ENCODE data around the gene XIAP.
"Not testable (repeated sequence)": the region's sequence is repeated elsewhere in the genome, so short reads cannot be mapped to it uniquely, and the experiment has no call there.

XIAP gene

DNA sequence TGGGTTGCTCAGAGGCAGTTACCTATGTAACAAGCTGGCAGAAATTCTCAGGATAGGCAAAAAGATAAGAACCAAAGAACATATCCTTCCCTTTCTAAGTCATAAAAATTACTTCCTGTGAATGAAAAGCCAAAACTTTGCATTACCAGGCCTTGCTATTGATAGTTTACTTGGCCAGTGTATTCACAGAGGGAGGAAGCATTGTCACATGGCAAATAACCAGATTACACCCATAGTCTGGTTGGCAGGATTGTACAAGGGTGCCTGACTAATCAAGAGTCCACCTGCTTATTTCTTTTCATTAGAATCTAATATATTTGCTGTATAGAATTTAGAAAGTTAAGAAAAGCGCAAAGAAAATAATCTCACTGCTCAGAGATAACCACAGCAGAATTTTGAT is 14.1 kb downstream of the XIAP start:
- no peak overlapping the region for H3K27ac ChIP-seq (ENCODE audit: low read depth, low read length)
- H3K36me3 ChIP-seq (ENCODE audit: control insufficient read depth in 1 of 2, insufficient read depth in 2 of 2, low read length in 2 of 2), result no peaks in the 10 kb centered on the region

DNA sequence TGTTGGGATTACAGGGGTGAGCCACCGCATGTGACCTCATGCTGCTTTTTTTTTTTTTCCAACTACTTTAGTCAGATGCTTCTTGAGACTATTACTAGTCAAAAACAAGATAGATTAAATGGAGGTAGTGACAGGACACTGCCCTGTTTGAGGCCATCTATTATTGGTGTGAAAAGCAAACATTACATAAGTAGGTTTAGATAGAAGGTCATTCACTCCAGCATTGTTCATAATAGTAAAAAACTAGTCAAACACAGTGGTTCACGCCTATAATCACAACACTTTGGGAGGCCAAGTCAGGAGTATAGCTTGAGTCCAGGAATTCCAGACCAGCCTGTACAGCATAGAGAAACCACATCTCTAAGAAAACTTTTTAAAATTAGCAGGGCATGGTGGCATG is 16.3 kb downstream of the XIAP start:
- no peaks in the 10 kb centered on the region for H3K36me3 ChIP-seq (ENCODE audit: control insufficient read depth in 1 of 2, insufficient read depth in 2 of 2, low read length in 2 of 2)
- H3K27me3 ChIP-seq (ENCODE audit: control insufficient read depth in 1 of 2, insufficient read depth in 2 of 2, low read length in 2 of 2), result no peaks in the 10 kb centered on the region
- H3K4me1 ChIP-seq (ENCODE audit: control insufficient read depth in 1 of 2, insufficient read depth in 2 of 2, low read length in 2 of 2), result peaks cover 0 to 7% of the 10 kb centered on the region in 2 donors
- no peak overlapping the region for H3K27ac ChIP-seq (ENCODE audit: low read depth, low read length)
- H3K4me3 ChIP-seq (ENCODE audit: low read depth in 1 of 2, low read length in 2 of 2), result no peak overlapping the region
- no peaks in the 10 kb centered on the region for H3K9me3 ChIP-seq (ENCODE audit: control insufficient read depth in 1 of 2, low read length in 2 of 2)
- H3K9ac ChIP-seq (ENCODE audit: low read depth in 1 of 2, low read length in 2 of 2), result no peak overlapping the region

More for the DNA sequence above, 14.1 kb downstream of the XIAP start:
- Histone ChIP-seq H3K4me3 (ENCODE audit: low read depth in 1 of 2, low read length in 2 of 2) (no peak overlapping the region), H3K9ac (ENCODE audit: low read depth in 1 of 2, low read length in 2 of 2) (no peak overlapping the region), H3K27me3 (ENCODE audit: control insufficient read depth in 1 of 2, insufficient read depth in 2 of 2, low read length in 2 of 2) (no peaks in the 10 kb centered on the region), H3K9me3 (ENCODE audit: control insufficient read depth in 1 of 2, low read length in 2 of 2) (no peaks in the 10 kb centered on the region), H3K4me1 (ENCODE audit: control insufficient read depth in 1 of 2, insufficient read depth in 2 of 2, low read length in 2 of 2) (peaks cover 2 to 6% of the 10 kb centered on the region in 2 donors)

DNA sequence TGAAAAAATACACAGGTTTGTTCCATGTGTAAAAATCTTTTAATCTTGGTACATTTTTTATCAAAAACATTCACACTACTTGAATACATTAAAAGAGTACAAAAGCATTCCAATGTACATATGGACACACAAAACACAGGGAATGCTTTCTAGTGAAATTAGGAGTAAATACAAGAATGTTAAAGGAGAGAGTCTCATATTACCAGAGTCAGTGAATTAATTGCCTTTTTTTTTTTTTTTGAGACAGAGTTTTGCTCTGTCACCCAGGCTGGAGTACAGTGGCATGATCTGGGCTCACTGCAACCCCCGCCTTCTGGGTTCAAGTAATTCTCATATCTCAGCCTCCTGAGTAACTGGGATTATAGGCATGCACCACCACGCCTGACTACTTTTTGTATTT is 17.0 kb downstream of the XIAP start:
- Histone ChIP-seq H3K4me1 (ENCODE audit: control insufficient read depth in 1 of 2, insufficient read depth in 2 of 2, low read length in 2 of 2) (peaks cover 0 to 7% of the 10 kb centered on the region in 2 donors), H3K27me3 (ENCODE audit: control insufficient read depth in 1 of 2, insufficient read depth in 2 of 2, low read length in 2 of 2) (no peaks in the 10 kb centered on the region), H3K9me3 (ENCODE audit: control insufficient read depth in 1 of 2, low read length in 2 of 2) (no peaks in the 10 kb centered on the region), H3K9ac (ENCODE audit: low read depth in 1 of 2, low read length in 2 of 2) (no peak overlapping the region), H3K4me3 (ENCODE audit: low read depth in 1 of 2, low read length in 2 of 2) (no peak overlapping the region), H3K36me3 (ENCODE audit: control insufficient read depth in 1 of 2, insufficient read depth in 2 of 2, low read length in 2 of 2) (no peaks in the 10 kb centered on the region), H3K27ac (ENCODE audit: low read depth, low read length) (no peak overlapping the region)

DNA sequence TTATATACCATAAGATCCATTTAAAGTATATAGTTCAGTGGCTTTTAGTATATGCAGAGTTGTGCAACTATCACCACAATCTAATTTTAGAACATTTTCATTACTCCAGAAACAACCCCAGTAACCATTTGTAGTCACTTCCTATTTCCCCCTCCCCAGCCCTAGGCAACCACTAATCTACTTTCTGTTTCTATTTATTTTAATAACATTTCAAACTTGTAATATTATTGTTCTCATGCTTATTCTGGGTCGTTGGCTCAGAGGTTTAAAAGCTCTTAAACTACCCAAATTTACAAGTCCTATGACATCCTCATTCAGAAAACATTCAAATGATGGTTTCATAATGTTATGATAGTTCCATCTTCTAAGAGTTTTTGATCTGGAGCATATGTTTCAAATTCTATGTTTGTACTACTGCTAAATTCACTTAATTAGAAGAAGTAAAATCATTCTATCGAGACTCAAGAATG is 18.4 kb downstream of the XIAP start:
- peaks cover 0 to 7% of the 10 kb centered on the region in 2 donors for H3K4me1 ChIP-seq (ENCODE audit: control insufficient read depth in 1 of 2, insufficient read depth in 2 of 2, low read length in 2 of 2)
- H3K36me3 ChIP-seq (ENCODE audit: control insufficient read depth in 1 of 2, insufficient read depth in 2 of 2, low read length in 2 of 2), result no peaks in the 10 kb centered on the region
- H3K9ac ChIP-seq (ENCODE audit: low read depth in 1 of 2, low read length in 2 of 2), result no peak overlapping the region
- no peak overlapping the region for H3K27ac ChIP-seq (ENCODE audit: low read depth, low read length)
- H3K9me3 ChIP-seq (ENCODE audit: control insufficient read depth in 1 of 2, low read length in 2 of 2), result no peaks in the 10 kb centered on the region
- H3K4me3 ChIP-seq (ENCODE audit: low read depth in 1 of 2, low read length in 2 of 2), result no peak overlapping the region
- no peaks in the 10 kb centered on the region for H3K27me3 ChIP-seq (ENCODE audit: control insufficient read depth in 1 of 2, insufficient read depth in 2 of 2, low read length in 2 of 2)

DNA sequence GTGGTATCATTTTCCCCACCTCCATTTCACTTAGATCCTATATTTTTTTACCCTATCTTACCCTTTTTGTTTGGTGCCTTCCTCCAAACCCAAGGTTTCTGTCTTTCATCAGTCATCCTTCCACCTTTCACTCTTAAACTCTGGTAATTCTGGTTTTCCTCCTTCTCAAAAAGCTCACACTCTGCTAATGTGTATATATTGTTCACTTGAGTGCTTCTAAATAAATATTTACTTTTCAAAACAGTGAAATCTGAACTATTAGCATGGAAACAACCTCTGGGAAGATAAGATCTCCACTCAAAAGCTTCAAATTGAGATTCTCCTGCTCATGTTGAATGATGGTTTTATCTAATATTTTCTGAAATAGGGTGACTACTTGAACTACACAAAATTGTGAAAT is 21.5 kb downstream of the XIAP start:
- peaks cover 0 to 7% of the 10 kb centered on the region in 2 donors for H3K4me1 ChIP-seq (ENCODE audit: control insufficient read depth in 1 of 2, insufficient read depth in 2 of 2, low read length in 2 of 2)
- no peak overlapping the region for H3K27ac ChIP-seq (ENCODE audit: low read depth, low read length)
- no peak overlapping the region for H3K4me3 ChIP-seq (ENCODE audit: low read depth in 1 of 2, low read length in 2 of 2)
- H3K9me3 ChIP-seq (ENCODE audit: control insufficient read depth in 1 of 2, low read length in 2 of 2), result no peaks in the 10 kb centered on the region
- no peaks in the 10 kb centered on the region for H3K27me3 ChIP-seq (ENCODE audit: control insufficient read depth in 1 of 2, insufficient read depth in 2 of 2, low read length in 2 of 2)
- no peak overlapping the region for H3K9ac ChIP-seq (ENCODE audit: low read depth in 1 of 2, low read length in 2 of 2)
- peaks cover 0 to 4% of the 10 kb centered on the region in 2 donors for H3K36me3 ChIP-seq (ENCODE audit: control insufficient read depth in 1 of 2, insufficient read depth in 2 of 2, low read length in 2 of 2)

DNA sequence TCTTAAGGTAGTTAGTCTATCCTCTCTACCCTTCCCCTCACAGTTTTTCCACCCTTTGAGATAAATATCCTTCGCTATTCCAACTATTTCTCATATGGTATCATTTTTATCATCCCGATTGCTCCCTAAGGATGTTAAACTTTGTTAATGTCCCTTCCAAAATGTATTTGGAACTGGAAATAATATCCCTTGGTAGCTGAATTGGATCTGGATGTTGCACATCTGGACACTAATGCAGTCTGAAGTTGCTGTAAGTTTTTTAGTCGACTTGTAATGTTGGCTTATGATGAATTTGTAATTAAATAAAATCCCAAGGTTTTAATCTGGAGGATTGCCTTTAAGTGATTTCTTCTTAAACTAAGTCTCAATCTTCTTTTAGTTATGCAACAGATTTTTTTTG is 22.5 kb downstream of the XIAP start:
- Histone ChIP-seq H3K4me1 (ENCODE audit: control insufficient read depth in 1 of 2, insufficient read depth in 2 of 2, low read length in 2 of 2) (peaks cover 0 to 7% of the 10 kb centered on the region in 2 donors), H3K27ac (ENCODE audit: low read depth, low read length) (no peak overlapping the region), H3K36me3 (ENCODE audit: control insufficient read depth in 1 of 2, insufficient read depth in 2 of 2, low read length in 2 of 2) (peaks cover 0 to 8% of the 10 kb centered on the region in 2 donors), H3K4me3 (ENCODE audit: low read depth in 1 of 2, low read length in 2 of 2) (no peak overlapping the region), H3K27me3 (ENCODE audit: control insufficient read depth in 1 of 2, insufficient read depth in 2 of 2, low read length in 2 of 2) (no peaks in the 10 kb centered on the region), H3K9ac (ENCODE audit: low read depth in 1 of 2, low read length in 2 of 2) (no peak overlapping the region), H3K9me3 (ENCODE audit: control insufficient read depth in 1 of 2, low read length in 2 of 2) (no peaks in the 10 kb centered on the region)

DNA sequence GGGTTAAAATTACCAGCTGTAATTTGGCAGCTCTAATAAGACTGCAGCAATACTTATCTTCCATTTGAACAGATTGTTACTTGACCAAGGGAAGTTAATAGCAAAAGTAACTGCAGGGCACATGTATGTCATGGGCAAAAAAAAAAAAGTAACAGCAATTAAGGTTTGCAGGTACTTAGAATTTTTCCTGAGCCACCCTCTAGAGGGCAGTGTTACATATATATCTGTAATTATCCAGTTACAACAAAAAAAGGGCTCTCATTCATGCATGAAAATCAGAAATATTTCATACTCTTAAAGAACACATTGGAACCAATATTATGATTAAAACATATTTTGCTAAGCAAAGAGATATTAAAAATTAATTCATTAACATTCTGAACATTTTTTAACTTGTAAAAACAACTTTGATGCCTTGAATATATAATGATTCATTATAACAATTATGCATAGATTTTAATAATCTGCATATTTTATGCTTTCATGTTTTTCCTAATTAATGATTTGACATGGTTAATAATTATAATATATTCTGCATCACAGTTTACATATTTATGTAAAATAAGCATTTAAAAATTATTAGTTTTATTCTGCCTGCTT is 25.1 kb downstream of the XIAP start:
- Histone ChIP-seq H3K4me1 (ENCODE audit: control insufficient read depth in 1 of 2, insufficient read depth in 2 of 2, low read length in 2 of 2) (no peaks in the 10 kb centered on the region), H3K27me3 (ENCODE audit: control insufficient read depth in 1 of 2, insufficient read depth in 2 of 2, low read length in 2 of 2) (no peaks in the 10 kb centered on the region)

DNA sequence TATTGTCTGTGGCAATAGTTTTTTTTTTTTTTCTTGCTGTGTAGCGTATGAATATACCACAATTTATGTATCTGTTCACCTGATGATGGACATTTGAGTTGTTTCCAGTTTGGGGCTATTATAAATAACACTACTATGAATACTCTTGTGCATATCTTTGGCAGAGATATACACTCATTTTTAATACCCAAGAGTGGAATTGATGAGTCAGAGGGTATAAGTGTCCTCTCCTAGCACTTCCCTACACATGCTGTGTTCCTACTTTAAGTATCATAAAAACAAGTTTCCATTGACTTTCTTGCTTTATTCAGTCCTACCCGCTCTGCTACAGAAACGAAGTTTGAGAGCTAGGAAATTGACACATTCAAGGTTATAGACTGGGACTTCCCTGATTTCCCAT is 39.8 kb downstream of the XIAP start:
- Histone ChIP-seq H3K4me1 (ENCODE audit: control insufficient read depth in 1 of 2, insufficient read depth in 2 of 2, low read length in 2 of 2) (no peaks in the 10 kb centered on the region), H3K4me3 (ENCODE audit: low read depth in 1 of 2, low read length in 2 of 2) (no peak overlapping the region), H3K9me3 (ENCODE audit: control insufficient read depth in 1 of 2, low read length in 2 of 2) (no peaks in the 10 kb centered on the region), H3K9ac (ENCODE audit: low read depth in 1 of 2, low read length in 2 of 2) (no peak overlapping the region), H3K36me3 (ENCODE audit: control insufficient read depth in 1 of 2, insufficient read depth in 2 of 2, low read length in 2 of 2) (peaks cover 0 to 24% of the 10 kb centered on the region in 2 donors), H3K27me3 (ENCODE audit: control insufficient read depth in 1 of 2, insufficient read depth in 2 of 2, low read length in 2 of 2) (no peaks in the 10 kb centered on the region), H3K27ac (ENCODE audit: low read depth, low read length) (no peak overlapping the region)

More for the DNA sequence above, 25.1 kb downstream of the XIAP start:
- Histone ChIP-seq H3K9me3 (ENCODE audit: control insufficient read depth in 1 of 2, low read length in 2 of 2) (no peaks in the 10 kb centered on the region), H3K4me3 (ENCODE audit: low read depth in 1 of 2, low read length in 2 of 2) (no peak overlapping the region), H3K27ac (ENCODE audit: low read depth, low read length) (no peak overlapping the region), H3K9ac (ENCODE audit: low read depth in 1 of 2, low read length in 2 of 2) (no peak overlapping the region), H3K36me3 (ENCODE audit: control insufficient read depth in 1 of 2, insufficient read depth in 2 of 2, low read length in 2 of 2) (peaks cover 0 to 8% of the 10 kb centered on the region in 2 donors)

DNA sequence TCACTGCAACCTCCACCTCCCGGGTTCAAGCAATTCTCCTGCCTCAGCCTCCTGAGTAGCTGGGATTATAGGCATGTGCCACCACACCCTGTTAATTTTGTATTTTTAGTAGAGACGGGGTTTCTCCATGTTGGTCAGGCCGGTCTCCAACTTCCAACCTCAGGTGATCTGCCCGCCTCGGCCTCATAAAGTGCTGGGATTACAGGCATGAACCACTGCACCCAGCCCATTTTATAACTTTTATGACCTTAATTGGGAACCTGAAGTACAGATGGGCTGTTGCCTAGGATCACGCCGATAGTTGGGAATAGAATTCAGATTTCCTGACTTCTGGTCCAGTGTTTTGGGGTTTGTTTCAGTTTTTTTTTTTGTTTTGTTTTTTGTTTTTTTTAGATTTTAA is 43.4 kb downstream of the XIAP start:
- not testable (repeated sequence) for H3K4me3 ChIP-seq (ENCODE audit: low read depth in 1 of 2, low read length in 2 of 2); H3K27ac ChIP-seq (ENCODE audit: low read depth, low read length); H3K9me3 ChIP-seq (ENCODE audit: control insufficient read depth in 1 of 2, low read length in 2 of 2); H3K27me3 ChIP-seq (ENCODE audit: control insufficient read depth in 1 of 2, insufficient read depth in 2 of 2, low read length in 2 of 2); H3K9ac ChIP-seq (ENCODE audit: low read depth in 1 of 2, low read length in 2 of 2)
- H3K36me3 ChIP-seq (ENCODE audit: control insufficient read depth in 1 of 2, insufficient read depth in 2 of 2, low read length in 2 of 2), result peaks cover 0 to 17% of the 10 kb centered on the region in 2 donors
- H3K4me1 ChIP-seq (ENCODE audit: control insufficient read depth in 1 of 2, insufficient read depth in 2 of 2, low read length in 2 of 2), result peaks cover 12 to 16% of the 10 kb centered on the region in 2 donors

DNA sequence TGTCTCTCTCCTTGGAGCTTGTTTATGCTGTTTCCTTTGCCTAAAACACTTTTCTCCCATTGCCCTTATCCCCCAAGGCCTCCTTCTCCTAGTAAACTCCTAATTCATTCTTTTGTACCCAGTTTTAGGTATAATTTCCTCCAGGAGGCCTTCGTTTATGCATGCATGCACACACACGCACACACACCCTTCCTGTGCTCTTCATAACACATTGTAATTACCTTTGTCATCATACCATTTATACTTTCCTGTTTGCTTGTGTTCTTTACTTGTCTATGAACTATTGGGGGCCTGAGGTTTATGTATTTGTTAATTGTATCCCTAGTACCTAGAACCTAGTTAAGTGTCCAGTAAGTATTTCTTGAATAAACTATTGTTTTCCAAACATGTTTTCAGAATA is 45.5 kb downstream of the XIAP start:
- no peak overlapping the region for H3K4me3 ChIP-seq (ENCODE audit: low read depth in 1 of 2, low read length in 2 of 2)
- H3K9me3 ChIP-seq (ENCODE audit: control insufficient read depth in 1 of 2, low read length in 2 of 2), result no peaks in the 10 kb centered on the region
- H3K9ac ChIP-seq (ENCODE audit: low read depth in 1 of 2, low read length in 2 of 2), result no peak overlapping the region
- H3K27ac ChIP-seq (ENCODE audit: low read depth, low read length), result no peak overlapping the region
- peaks cover 12 to 16% of the 10 kb centered on the region in 2 donors for H3K4me1 ChIP-seq (ENCODE audit: control insufficient read depth in 1 of 2, insufficient read depth in 2 of 2, low read length in 2 of 2)
- H3K27me3 ChIP-seq (ENCODE audit: control insufficient read depth in 1 of 2, insufficient read depth in 2 of 2, low read length in 2 of 2), result no peaks in the 10 kb centered on the region
- H3K36me3 ChIP-seq (ENCODE audit: control insufficient read depth in 1 of 2, insufficient read depth in 2 of 2, low read length in 2 of 2), result peaks cover 0 to 11% of the 10 kb centered on the region in 2 donors

All from duodenal mucosa (tissue), 2 donors.